COLO668 (cell line): ENCODE measurements around the gene SCRN2.

ENCODE experiments used
- DNase-seq: peaks from one replicate; lab custom pipeline; 2025; ENCODE audit not compliant: unreplicated experiment; lab: John Stamatoyannopoulos, UW

The SCRN2 gene

DNA sequence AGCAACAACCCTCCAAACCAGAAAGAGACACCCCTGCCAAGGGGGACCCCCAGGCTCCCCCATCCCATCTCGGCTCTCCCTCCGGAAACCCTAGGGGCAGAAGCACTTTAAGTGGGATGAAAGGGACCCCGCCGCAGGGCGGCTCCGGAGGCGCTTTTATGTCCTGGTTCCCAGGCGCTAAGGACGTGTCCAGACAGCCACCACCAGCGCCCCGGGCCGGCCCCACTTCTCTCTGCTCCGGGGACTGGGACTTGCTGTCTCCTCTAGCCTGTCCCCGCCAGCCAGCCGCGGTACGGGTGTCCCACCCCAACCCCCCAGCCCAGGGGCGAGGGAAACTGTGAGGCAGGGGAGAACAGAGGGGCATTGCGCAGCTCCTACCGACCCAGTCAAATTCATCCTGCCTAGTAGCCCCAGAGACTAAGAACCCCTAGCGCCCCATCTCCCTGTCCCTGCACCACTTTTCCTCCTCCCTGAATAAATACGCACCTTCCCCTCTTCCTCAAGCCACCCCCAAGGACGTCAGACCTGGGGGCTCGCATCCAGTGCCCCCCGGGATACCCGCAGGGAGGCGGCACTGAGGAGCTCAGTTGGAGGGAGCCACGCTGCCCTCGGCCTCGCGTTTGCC, 5.8 kb upstream of the SCRN2 start:
- DNase-seq = no peak

DNA sequence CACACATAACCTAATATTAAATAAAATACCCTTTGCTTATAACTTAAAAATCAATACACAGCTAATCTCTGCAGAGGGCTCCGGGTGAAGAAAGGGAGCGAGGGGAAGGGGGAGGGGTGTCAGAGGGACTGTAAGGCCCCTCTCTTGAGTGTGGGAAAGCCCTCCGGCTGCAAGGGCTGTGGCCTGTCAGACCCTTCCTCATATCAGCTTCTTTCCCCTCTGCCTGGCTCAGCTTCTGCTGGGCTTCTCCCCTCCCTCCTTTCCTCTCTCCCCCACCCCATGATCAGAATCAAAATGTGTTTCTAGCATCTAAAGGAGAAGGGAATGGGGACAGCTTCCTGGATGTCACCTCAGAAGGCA, 4.6 kb upstream of the SCRN2 start:
- no peak for DNase-seq

DNA sequence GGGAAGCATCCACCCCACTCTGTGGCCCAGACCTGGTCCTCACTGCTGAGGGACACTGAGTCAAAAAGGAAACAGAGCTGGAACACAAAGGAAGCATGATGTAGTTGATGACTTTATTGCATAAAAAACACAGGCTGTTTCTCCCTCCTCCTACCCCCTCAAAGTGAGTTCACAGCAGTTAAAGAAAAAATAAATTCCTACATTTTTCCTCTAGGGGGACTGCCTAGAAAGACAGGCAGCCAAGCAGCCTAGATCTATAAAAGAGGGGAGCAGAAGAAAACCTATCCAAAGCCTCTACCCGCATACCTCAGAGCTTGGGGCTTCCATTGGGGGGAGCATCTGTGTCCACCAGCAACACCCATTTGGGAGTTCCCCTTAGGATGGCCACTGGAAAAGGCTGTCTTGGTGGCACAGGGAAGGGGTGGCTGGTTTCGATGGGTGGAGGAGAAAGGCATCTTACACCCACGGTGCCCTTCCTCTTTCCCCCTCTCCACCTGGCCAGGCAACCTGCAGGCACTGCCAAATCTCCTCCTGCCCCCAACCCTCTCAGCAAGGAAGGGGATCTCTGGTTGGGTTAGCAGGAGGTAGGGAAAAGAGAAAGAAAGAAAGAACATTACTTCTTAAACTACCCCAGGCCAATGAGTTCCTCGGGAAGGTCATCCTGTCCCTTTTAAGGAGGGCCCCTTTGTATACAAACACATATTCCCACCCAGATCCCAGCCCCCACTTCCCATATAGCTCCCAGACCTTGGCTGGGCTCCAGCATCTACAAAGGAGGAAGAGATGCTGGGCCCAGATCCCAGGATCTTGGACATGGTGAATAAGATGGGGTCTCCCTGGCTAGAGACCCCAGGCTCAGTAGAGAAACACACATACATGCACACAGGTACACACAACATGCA, 4.0 kb upstream of the SCRN2 start:
- DNase-seq = no peak

DNA sequence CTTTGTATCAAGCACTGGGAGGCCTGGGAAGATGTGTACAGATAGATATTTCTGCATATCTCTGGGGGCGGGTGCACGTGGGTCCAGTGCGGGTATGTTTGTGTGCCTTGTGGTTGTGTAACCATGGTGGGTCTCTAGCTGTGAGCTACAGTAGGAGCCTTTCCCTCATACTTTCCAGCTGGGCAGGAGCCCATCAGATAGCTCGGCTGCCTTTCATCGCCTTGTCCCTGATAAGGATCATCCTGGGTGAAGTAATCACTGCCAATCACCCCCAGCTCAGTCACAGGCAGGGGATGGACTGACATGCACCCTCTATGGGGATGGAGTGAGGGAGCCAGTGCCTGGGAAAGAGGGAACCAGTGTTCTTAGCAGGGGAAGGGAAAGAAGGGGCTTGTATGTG, 3.2 kb upstream of the SCRN2 start:
- DNase-seq = no peak

DNA sequence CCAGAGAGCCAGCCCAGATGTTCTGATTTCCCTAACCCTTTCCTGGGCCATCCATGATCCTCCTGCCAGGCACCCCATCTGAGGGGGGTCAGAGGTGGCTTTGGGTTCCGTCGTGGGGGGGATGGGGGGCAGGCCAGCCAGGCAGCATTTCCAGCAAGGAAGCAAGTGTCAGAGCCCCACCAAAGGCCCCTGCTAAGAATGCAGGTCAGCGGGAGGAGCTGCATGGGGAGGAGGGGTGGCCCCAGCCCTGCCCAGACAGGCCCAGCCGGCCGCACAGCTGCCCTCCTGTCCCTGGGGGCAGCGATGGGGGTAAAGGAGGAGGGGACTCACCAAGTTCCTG, 2.3 kb upstream of the SCRN2 start:
- peak; percentile 16 for DNase-seq

DNA sequence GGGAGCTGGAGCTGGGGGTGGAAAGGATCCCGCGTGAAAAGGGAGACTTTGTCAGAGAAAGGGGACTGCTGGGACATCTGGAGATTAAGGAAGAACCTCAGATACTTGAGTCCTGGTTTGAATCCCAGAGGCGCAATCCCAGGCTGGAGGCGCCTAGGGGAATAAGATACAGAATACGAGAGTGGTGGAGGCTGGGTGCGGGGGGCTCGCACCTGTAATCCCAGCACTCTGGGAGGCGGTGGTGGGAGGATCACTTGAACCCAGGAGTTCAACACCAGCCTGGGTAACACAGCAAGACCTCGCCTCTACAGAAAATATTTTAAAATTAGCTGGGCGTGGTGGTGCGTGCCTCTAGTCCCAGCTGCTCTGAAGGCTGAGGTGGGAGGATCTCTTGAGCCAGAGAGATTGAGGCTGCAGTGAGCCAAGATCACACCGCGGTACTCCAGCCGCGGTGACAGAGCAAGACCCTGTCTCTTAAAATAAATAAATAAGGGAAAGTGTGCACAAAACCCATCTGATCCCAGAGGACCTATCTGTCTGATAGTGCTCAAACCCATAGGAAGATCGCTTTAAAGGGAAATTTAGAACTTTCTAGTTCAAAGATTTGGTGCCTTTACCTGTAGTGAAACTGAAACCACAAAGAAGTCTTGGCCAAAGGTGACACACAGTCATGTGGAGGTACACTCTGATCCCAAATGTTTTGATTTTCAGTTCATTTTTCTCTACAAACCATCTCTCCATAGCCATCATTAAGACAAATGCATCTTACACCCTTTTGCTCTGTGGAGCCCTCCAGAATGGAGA, 617 bp upstream of the SCRN2 start:
- no peak for DNase-seq

DNA sequence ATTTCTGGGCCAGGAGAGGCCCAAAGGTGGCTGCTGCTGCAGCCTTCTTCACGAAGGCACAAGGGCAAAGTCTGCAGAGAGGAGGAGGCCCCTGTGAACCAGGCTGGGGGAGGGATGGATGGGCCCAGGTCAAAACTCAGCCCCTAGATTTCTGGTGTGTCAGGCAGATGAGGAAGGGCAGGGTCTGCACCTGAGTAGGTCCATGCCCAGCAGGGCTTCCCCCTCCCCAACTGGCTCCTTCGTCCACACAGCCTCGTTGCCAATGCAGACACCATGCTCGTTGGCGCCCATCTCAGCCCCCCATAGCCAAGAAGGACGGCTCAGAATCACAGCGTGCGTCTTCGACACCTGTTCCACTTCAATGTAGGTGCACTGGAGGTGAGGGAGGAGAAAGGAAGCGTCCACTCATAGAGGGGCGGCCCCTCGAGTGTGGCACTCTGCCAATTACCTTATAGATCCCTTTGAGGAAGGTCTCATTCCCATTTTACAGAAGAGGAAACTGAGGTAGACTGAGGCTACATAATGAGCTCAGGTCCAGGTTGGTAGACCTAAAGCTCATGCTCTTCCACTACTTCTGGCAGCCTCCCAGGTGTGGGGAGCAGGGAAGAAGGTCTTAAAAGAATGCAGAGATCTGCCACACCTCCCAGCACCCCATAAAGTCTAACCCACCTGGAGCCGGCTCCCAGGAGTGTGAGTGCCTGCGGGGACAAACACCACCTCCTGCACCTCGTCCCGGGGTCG, 902 bp downstream of the SCRN2 start:
- no peak for DNase-seq

DNA sequence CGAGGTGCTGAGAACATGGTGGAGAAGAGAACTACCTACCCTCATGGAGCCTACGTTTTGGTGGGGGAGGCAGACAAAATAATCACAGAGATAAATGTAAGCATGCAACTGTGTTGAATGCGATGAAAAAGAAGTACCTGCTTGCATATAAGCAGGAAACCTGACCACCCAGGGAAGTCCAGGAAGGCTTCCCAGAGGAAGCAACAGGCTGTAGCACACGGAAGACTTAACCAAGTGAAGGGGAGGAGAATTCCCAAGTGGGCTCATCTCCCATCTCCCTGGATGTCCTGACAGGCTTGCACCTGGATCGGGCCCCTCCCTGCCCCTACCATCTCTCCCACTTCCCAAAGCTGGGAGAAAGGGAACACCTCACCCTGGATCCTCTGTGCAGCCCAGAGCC, 2.0 kb downstream of the SCRN2 start:
- no peak for DNase-seq

DNA sequence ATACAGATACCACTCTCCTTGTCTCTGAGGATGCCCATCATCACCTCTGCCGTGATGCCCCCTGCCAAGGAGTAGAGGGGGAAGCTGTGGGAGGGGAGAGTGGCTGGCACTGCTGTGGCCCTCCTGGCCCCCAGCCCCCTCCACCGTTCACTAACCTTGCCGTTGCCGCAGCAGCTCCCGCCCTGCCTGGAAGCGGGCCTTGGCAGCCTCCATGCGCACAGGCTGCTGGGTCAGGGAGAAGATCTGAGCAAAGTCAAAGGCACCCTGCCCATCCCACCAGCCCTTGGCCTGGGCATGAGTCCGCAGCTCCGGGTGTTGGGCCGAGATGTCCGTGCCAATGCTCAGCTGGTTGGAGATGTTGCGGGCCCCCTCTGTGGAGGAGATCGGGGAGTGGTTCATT, 2.4 kb downstream of the SCRN2 start:
- DNase-seq = no peak

DNA sequence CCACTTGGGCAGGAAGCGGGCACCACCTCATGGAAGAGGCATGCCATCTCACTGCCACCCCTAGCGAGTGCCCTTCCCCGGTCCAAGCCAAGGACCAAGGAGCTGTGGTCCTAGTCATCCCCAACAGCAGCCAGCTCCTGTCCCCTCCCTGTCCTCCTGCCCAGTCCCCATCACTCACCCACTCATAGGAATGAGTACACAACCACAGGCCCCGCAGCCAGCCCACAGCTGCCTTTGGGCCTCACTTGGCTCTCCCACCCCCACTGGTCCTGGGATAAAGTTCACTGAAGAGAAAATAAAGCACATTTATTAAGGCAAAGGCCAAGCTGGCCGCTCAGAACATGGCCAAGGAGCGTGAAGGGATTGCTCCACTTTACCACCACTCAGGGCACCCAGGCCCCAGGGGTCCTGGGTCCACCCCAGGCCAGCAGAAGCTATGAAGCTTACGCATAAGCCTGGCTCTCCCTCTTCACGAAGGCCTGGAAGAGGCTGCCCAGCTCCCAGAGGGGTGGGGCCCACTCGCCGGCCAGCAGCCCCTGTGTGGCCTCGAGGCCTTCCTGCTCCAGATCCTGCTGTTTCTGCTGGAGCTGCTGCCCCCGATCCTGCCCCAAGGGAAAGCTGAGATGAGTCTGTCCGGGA, 3.6 kb downstream of the SCRN2 start:
- DNase-seq = no peak

DNA sequence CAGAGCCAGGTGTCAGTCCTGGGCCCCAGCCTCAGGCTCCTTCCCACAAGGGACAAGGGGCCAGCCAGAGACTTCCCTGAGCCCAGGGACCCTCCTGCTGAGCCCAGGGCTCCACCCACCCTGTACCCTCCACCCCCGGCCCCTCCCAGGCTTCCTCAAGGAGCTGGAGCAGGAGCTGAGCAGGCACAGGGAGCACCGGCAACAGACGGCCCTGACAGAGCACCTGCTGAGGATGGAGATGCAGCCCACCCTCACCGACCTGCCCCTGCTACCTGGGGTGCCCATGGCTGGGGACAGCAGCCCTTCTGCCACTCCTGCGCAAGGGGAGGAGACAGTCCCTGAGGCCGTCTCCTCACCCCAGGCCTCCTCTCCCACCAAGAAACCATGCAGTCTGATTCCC, 4.5 kb downstream of the SCRN2 start:
- DNase-seq = no peak

DNA sequence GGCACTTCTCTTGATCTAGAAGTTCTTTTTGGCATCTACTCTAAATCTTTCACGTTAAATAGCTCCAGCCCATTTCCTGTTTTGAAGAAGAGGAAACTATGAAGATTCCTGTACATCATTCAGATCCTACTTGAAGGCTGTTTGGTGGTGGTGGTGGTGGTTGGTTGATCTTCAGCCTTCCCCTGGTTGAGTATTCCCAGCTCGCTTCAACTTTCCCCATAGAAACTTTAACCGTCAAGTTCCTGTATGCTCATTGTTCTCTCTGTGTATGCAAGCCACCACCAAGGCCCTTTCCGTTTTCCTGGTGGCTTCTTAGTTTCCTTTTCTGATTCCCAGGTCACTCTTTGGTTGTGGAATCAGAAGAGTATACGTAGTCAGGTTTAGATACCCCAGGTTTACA, 6.3 kb downstream of the SCRN2 start:
- DNase-seq = no peak

DNA sequence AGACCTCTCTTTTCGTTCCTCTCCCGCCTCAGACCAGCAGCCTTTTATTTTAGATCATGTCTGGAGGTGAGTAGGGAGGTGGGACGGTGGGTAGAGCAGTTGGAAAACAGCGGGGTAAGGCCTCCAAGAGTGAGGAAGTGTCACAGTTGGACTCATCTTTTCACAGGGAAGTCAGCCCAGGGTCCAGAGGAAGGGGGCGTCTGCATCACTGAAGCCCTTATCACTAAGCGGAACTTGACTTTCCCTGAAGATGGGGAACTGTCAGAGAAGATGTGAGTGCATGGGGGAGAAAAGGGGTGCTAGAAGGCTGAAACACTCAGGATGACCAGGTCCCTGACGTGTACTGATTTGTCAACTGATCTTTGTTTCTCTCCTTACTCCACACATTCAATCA, 9.1 kb downstream of the SCRN2 start:
- no peak for DNase-seq

DNA sequence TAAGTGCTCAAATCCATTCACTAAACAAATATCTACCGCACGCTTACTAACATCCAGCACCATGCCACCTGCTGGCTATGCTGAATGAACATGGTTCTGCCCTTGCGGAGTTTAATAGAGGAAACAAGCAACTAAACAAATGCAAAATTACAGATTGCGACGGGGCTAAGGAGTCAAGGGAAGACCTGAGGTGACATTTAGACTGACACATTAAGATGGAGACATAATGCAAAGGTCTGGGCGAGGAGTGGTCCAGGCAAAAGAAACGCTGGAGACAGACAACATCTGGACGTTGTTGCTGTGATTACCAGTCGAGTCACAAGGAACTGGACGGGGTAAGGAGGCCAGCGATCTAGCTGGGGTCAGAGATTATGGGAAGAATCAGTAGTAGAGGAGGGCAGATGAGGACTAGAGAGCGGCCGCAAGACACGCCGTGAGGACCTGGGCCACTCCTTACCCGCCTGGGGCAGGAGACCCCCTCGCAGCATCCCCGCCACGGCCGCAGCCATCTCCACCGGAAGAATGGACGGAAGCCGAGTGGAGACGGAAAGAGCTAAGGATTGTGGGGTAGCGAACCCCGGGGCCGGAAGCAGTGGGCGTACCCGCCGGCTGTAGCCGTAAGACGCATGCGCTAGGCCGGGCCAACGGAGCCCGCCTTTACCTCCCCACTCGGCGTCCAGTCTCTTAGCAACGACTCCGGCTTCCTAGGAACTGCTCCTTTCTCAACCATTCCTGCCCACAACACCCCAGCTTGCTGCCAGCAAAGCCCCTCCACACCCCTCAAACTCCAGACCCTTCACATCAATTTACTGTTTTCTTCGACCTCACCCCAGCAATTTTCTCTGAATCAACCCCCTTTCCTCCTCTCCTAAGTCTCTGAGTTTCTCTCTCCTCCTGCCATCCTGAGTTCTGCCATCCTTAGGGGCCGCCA, 9.8 kb downstream of the SCRN2 start, which contains the start of the genes LRRC46 and MRPL10:
Gene LRRC46, plus strand, starts transcription at position 668 of the 931 bp plus-strand sequence. CDS start 320 bp downstream, outside the sequence.
Gene MRPL10, minus strand, starts transcription at position 539 of the 931 bp plus-strand sequence. Its CDS starts 30 bp downstream, at position 509.
- DNase-seq = peak; percentile 89

DNA sequence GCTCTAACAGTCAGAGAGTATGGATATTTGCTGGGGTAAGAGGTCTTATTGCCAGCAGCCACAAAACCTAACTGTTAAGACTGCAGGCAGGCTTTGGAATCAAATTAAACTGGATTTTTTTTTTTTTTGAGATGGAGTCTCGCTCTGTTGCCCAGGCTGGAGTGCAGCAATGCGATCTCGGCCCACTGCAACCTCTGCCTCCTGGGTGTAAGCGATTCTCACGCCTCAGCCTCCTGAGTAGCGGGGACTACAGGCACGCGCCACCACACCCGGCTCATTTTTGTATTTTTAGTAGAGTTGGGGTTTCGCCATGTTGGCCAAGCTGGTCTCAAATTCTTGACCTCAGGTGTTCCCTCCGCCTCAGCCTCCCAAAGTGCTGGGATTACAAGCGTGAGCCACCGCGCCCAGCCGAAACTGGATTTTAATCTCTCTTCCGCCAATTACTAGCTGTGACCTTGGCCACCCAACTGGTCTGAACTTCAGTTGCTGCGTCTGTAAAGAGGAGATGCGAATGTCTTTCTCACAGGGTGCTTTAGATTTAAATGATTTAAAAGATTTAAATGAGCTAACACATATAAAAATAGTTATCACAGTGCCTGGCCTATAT, 10.6 kb downstream of the SCRN2 start:
- DNase-seq = no peak

DNA sequence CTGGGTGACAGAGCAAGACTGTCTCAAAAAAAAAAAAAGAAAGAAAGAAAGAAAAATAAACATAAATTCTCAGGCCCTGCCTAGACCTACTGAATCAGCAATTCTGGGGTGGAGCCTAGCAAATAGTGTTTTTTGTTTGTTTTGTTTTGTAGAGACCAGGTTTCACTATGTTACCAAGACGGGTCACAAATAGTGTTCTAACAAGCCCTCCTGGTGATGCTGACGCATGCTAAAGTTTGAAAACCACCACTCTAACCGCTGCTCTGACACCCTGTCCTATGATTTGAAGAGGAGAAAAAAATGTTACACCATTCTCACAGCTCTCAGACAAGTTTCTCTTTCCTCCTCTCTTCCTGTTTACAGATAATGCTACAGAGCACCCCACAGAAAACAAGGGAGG, 11.2 kb downstream of the SCRN2 start:
- no peak for DNase-seq

DNA sequence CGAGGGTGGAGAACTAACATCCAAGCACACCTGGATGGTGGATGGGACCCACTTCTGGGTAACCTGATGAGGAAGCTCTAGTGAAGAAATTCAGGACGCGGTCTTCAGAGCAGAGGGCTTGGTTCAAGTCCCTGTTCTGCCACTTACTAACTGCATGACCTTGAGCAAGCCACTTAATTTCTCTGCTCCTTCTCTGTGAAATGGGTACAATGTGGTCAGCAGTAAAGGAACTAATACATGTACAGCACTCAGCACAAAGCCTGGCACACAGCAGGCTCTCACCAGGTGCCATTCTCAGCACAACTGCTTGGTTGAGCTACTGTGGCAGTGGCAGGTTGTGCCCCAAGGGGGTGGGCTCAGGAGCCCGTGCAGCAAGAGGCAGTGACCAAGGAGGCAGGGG, 17.6 kb downstream of the SCRN2 start:
- no peak for DNase-seq

DNA sequence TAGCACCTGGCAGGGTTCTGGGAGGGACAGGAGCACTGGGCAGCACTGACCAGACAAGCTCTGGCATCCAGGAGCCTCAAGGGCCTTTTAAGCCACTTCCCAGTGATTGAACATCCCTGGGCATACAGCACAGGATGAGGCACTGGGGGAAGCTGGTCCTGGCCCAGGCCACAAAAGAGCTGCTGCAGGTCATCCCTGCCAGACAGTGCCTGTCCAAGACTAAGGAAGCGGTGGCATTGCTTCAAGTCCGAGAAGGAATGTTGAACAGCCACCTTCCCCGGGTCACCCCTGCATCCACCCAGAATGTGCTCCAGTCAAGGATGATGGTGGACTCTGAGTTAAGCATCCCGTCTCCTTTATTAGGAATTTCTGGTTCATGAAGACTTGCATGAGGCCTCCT, 18.3 kb downstream of the SCRN2 start:
- no peak for DNase-seq
